ENCODE measurements around the gene STX8.

The STX8 gene

GRCh38 chr17:9236286-9237052 lies 339.2 kb downstream of the STX8 start:
- no peak for DNase-seq

DNA sequence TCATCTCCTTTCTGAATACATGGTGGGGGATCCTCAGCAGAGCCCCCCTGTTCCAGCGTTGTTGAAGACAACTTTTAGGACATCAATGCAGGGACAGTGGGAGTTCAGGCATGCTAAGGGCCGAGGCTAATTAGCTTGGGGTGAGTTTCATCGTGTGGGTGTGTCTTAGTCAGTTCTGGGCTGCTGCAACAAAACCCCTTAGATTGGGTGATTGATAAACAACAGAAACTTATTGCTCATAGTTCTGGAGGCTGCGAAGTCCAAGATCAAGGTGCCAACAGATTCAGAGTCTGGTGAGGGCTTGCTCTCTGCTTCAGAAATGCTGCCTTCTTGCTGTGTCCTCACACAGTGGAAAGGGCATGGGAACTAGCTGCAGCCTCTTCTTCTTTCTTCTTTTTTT lies 340.3 kb downstream of the STX8 start:
- DNase-seq: no peak

GRCh38 chr17:9234389-9234945 lies 341.2 kb downstream of the STX8 start:
- DNase-seq: no peak

GRCh38 chr17:9233761-9234160 lies 341.9 kb downstream of the STX8 start:
- DNase-seq: no peak

DNA sequence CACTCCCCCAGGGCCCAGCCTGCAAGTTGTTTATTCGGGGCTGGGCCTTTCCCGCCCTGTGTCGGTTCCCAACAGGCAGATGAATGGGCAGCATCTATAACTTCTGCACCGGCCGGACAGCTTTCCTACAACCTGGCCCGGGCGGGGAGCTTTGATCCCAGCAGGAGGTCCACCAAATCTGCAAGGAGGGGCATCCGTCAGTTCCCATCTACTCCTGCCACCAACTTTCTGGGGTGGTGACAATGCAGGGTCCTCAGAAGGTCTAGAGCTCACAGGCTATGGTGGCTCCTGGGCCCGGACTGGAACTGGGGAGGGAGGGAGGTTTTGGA lies 342.4 kb downstream of the STX8 start:
- DNase-seq: no peak

DNA sequence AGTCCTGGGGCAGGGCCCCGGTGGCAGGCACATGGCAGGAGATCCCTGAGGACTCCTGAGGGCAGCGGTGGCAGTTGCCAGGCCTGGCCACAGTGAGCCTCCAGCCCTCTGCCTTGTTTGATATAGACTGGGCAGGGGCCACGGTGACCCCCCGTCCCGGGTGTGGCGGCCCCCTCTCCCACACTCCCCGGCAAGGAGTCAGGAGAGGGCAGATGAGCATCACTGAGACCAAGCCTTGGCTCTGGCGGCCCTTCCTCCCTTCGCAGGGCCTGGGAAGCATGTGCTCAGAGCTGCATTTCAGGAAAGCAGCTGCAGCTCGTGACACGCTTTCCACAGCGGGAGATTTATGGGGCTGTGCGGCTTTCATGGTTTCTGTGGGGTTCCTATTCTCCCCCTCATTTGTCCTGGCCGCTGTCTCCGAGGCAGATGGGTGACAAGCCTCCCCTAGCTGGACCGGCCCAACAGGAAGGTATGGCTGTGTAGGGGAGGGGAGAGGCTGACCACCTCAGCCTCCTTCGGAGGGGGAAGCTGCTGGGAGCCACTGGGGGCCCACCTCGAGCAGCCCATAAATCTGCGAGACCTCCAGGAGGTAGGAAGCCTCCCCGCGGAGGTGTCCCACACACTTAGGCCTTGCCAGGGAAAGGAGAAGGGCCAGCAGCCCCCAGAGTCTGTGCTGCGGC lies 342.9 kb downstream of the STX8 start:
- no peak for DNase-seq

DNA sequence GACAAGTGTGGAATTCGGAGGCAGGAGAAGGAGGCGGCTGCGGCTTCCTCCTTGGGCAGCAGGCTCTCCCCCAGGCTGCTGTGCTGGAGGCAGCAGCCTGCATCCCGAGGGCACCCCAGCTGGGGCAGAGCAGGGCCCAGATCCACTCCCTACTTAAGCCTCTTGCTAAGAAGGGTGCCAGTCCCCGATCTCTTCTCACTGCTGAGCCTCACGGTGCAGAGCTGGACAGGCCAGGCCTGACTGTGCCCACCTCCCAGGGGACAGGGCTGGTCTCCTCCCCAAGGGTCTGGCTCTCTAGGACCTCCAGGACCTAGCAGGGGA lies 343.5 kb downstream of the STX8 start:
- DNase-seq: no peak

- DNase-seq: no peak
Measured at GRCh38 chr17:9231449-9232154, 344.0 kb downstream of the STX8 start.

DNA sequence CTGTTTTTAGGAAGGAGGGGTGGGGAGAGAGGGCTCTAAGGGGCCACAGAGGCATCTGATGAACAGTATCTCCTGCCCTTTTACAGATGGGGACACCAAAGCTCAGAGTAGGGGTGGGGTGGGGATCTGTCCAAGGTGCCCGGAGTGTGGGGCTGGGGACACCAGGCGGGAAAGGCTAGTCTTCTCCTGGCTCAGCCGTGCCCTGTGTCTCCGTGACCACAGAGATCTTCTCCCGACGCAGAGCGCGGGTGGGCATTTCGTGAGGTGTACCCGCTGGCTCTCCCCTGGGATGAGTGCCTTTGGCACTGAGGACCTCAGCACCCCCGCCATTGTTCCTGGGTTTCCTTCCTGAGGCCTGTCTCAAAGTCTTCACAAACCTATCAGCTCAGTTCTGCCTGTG lies 344.8 kb downstream of the STX8 start:
- no peak for DNase-seq

DNA sequence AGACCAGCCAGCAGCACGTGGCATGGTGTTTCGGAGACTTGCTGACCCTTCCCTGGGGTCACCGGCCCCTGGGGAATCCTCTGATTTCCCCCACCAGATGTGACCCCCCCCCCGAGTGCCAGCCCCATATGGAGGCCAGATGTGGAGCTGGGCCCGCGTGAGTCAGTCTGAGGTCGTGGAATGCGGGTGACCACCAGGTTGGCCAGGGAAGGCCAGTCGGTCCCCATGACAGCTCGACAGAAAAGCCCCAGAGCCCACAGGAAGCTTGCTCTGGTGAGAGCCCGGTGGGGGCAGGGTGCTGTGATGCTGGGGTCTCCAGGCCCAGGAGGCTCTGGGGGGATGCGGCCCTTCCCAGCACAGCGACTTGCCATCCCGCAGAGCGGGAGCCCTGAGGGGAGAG lies 345.3 kb downstream of the STX8 start:
- DNase-seq: no peak

GRCh38 chr17:9229826-9230201 lies 345.8 kb downstream of the STX8 start:
- DNase-seq: no peak

- DNase-seq: no peak
Measured at GRCh38 chr17:9229160-9229825, 346.3 kb downstream of the STX8 start.

GRCh38 chr17:9228408-9229159 lies 347.0 kb downstream of the STX8 start:
- DNase-seq: no peak

GRCh38 chr17:9227819-9228407 lies 347.7 kb downstream of the STX8 start:
- no peak for DNase-seq

DNA sequence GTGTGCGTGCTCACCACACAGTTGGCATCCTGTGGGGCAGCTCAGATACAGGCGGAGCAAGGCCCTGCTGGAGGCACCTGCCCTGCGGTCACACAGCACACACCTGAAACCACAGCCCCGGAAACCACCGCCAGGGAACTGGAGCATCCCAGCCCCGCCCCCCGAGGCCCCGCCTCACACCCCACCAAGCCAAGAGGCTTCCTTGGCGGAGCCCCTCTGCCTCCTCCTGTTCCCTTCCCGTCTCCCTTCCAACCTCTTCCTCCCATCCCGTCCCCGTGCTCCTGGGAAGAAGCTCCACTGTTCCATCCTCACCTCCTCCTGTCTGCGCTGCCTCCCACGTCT lies 348.9 kb downstream of the STX8 start:
- no peak for DNase-seq

GRCh38 chr17:9226130-9226793 lies 349.4 kb downstream of the STX8 start:
- no peak for DNase-seq

DNA sequence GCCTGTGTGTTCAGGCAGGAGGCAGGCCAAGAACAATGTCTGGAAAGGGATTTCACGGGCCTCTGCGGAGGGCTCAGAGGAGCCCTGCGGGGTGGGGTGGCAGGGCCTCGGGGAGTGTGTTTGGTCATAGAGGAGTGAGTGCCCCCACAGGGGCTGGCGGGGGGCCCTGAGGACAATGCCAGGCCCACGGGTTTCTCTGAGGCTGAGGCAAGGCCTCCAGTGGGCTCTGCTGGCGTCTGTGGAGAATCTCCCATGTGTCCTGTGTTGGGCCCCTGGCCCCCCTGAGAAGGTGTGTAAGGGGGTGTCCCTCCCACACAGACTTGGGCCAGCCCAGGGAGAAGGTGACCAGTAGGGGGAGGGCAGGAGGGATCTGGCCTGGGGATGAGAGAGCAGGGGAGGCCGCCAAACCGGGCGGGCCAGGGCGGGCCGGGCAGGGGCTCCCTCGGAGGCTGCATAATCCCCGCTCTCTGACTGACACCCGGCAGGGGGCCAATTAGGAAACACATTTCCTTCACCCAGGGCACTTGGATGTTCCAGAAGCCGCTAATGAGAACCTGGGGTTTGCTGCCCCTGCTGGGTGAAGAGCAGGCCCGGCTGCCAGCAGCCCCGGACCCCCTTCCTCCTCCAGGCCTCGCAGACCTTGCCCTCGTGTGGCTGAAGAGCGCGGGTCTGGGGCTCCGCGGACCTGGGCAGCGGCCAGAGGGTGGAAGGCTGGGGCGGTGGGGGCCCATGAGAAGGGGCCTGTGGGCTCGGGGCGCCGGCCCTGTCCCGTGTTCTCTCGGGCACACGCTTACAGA lies 350.1 kb downstream of the STX8 start:
- DNase-seq: no peak

GRCh38 chr17:9224485-9224884 lies 351.1 kb downstream of the STX8 start:
- DNase-seq: no peak

GRCh38 chr17:9223531-9223930 lies 352.1 kb downstream of the STX8 start:
- no peak for DNase-seq

DNA sequence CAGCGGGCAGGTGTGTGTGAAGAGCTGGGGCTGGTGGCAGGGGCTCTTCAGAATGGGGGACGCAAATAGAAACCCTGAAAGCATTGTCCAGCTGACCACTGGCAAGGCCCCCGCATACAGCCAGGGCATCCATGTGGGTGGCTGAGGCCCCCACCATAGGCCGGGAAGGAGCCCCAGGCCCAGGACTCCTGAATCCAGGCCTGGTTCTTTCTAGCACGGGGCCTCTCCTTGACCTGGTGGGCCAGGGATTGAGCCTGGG lies 353.8 kb downstream of the STX8 start:
- DNase-seq: no peak

DNA sequence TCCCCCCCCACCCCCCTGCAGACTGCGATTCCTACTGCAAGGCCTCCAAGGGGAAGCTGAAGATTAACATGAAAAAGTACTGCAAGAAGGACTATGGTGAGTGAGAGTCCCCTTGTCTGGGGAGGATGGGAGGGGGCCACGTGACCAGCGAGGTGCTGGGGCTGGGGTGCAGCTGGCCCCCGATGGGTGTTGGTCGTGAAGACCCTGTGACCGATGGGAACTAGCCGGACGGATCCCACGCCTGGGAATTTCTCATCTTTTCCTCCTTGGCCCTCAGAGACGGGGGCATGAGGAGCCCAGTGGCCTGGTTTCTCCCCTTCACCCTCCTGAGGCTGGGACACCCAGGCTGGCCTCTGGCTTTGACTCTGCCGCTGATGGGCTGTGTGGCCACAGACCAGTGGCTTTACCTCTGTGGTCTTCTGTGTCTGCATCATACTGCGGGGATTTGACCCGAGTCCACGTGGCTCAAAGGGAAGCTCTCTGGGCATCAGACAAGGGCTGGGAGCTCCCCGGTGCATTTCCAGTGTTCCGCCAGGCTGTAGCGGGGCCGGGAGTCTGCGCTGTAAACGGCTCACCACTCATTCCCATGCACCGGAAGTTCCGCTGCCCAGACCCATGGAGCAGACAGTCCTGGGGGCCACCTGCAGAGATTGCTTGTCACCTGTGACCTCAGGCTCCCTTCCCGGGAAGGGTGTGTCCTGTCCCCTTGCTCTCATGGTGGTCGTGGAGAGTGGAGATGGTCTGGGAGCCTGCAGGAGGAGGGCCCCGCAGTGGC lies 354.3 kb downstream of the STX8 start:
- DNase-seq: no peak
